Measurements from ENCODE around the gene FLAD1. TPM values are rescaled to one million over a fixed set of nuclear protein-coding genes. Genes with fewer than 3 reads are reported as not detected.
A peak's percentile ranks its signal among the peaks of the same experiment; 100 is the strongest.

FLAD1 gene
- total RNA-seq, result 20.6 TPM

- Histone ChIP-seq H3K27ac (peak within 1 kb of the TSS; percentile 66), H3K27me3 (no peaks in the 10 kb centered on the region), H3K4me1 (peaks cover 24% of the 10 kb centered on the region), H3K9me3 (no peaks in the 10 kb centered on the region), H3K4me3 (peak within 1 kb of the TSS; percentile 56 to 76), H3K36me3 (peaks cover 0 to 2% of the 10 kb centered on the region in 2 donors)
- no peak for TF ChIP-seq CTCF (IDR thresholded peaks at IDR 0.05)
- TF ChIP-seq POLR2AphosphoS5 (IDR thresholded peaks at IDR 0.05; ENCODE audit: insufficient read depth in 1 of 2, low read depth in 1 of 2), result peak; percentile 86 to 100
- intact Hi-C loops (cut with DNase I), result no loop called here
- peak in 1 of 2 donors; percentile 99 for DNase-seq (ENCODE audit: extremely low spot score in 2 of 2)
Observed at GRCh38 chr1:154982897-154983648, at the start of gene FLAD1. TSS of gene FLAD1 (plus strand) at chr1:154983344. CDS start at chr1:154983695, 351 bp downstream.

DNA sequence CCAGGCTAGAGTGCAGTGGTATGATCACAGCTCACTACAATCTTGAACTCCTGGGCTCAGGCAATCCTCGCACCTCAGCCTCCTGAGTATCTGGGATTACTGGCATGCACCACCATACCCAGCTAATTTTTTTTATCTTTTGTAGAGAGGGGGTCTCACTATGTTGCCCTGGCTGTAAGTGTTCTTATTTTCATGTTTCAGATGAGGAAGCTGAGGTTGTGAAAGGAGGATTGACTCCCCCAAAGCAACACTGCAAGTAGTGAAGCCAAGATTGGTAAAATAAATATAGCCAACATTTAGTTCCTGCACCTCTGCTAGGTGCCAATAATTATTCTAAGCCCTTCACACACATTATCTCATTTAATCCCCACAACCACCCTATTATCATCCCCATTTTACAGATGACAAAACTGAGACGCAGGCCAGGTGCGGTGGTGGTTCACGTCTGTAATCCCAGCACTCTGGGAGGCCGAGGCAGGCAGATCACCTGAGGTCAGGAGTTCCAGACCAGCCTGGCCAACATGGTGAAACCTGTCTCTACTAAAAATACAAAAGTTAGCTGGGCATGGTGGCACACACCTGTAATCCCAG, 48.7 kb upstream of the FLAD1 start:
- Histone ChIP-seq H3K36me3 (no peaks in the 10 kb centered on the region), H3K9me3 (no peaks in the 10 kb centered on the region), H3K27ac (no peak overlapping the region), H3K27me3 (no peaks in the 10 kb centered on the region), H3K4me3 (no peak overlapping the region), H3K4me1 (peaks cover 33% of the 10 kb centered on the region)
- no peak for DNase-seq (ENCODE audit: extremely low spot score in 2 of 2)
- intact Hi-C loops (cut with DNase I), result no loop called here
- TF ChIP-seq POLR2A (IDR thresholded peaks at IDR 0.05) (no peak), POLR2AphosphoS5 (IDR thresholded peaks at IDR 0.05; ENCODE audit: insufficient read depth in 1 of 2, low read depth in 1 of 2) (no peak), CTCF (IDR thresholded peaks at IDR 0.05) (no peak)

DNA sequence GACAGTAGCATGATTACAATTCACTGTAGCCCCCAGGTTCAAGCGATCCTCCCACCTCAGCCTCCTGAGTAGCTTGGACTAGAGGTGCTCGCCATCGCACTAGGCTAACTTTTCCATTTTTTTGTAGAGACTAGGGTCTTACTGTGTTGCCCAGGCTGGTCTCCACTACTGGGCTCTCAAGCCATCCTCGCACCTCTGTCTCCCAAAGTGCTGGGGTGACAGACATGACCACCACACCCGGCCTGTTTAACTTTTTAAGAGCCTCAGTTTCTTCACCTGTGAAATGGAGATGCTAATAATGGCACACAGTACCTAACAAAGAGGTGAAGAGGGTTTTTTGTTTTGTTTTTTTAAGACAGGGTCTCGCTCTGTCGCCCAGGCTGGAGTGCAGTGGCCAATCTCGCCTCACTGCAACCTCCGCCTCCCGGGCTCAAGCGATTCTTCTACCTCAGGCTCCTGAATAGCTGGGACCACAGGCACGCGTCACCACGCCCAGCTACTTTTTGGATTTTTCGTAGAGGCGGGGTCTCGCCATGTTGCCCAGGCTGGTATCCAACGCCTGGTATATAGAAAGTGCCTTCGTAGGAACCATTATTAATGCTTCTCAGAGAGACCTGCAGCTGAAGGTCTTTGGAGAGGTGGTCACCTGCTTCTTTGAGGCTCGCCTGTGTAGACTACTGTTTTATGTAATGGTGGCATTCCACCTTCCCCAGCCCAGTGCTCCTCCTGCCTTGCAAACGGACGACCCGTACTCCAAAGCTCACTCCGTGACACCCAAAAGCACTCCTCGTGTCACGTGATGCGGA, 47.2 kb upstream of the FLAD1 start:
- H3K4me1 ChIP-seq, result peaks cover 48% of the 10 kb centered on the region
- no peaks in the 10 kb centered on the region for H3K9me3 ChIP-seq
- TF ChIP-seq POLR2A (IDR thresholded peaks at IDR 0.05) (no peak), CTCF (IDR thresholded peaks at IDR 0.05) (no peak), POLR2AphosphoS5 (IDR thresholded peaks at IDR 0.05; ENCODE audit: insufficient read depth in 1 of 2, low read depth in 1 of 2) (no peak)
- no peaks in the 10 kb centered on the region for H3K36me3 ChIP-seq
- H3K27me3 ChIP-seq, result no peaks in the 10 kb centered on the region
- intact Hi-C loops (cut with DNase I), result loop anchor here (5.0 kb wide), 1 partner anchor 126 kb away; the partner anchor contains the start of gene EFNA4
- no peak for DNase-seq (ENCODE audit: extremely low spot score in 2 of 2)
- peak overlapping the region; percentile 99 for H3K27ac ChIP-seq
- peak overlapping the region; percentile 56 to 87 for H3K4me3 ChIP-seq

- no peaks in the 10 kb centered on the region for H3K36me3 ChIP-seq
- H3K27ac ChIP-seq, result peak within 1 kb of the TSS; percentile 99
- peak within 1 kb of the TSS; percentile 56 to 87 for H3K4me3 ChIP-seq
- H3K4me1 ChIP-seq, result peaks cover 54% of the 10 kb centered on the region
- no peaks in the 10 kb centered on the region for H3K27me3 ChIP-seq
- DNase-seq (ENCODE audit: extremely low spot score in 2 of 2), result peak in 1 of 2 donors; percentile 98
- H3K9me3 ChIP-seq, result no peaks in the 10 kb centered on the region
- TF ChIP-seq POLR2A (IDR thresholded peaks at IDR 0.05) (peak; percentile 9 to 45), POLR2AphosphoS5 (IDR thresholded peaks at IDR 0.05; ENCODE audit: insufficient read depth in 1 of 2, low read depth in 1 of 2) (peak; percentile 77 to 96), CTCF (IDR thresholded peaks at IDR 0.05) (peak; percentile 3 to 51 (median 29))
- intact Hi-C loops (cut with DNase I), result loop anchor here (5.0 kb wide), 1 partner anchor 126 kb away; the partner anchor contains the start of gene EFNA4
Observed at GRCh38 chr1:154936555-154937084, 46.5 kb upstream of the FLAD1 start, which contains the start of gene PMVK. TSS of gene PMVK (minus strand) at chr1:154936719. CDS start at chr1:154936685, 34 bp downstream.
